GM12873 (cell line): ENCODE measurements around the gene ATXN10.

Experiments
- TF ChIP-seq, protein P1 (sequence below): IDR thresholded peaks from 2 replicates; pipeline ENCODE4 v1.5.1; 2012; ENCODE audit warnings: low read depth, mild to moderate bottlenecking, moderate library complexity, low read length, control low read depth; ENCODE audit not compliant: insufficient read depth; ENCODE audit errors: missing control alignments

Gene ATXN10

GRCh38 chr22:45812910-45813309, 141.3 kb downstream of the ATXN10 start:
- TF ChIP-seq, protein P1, sequence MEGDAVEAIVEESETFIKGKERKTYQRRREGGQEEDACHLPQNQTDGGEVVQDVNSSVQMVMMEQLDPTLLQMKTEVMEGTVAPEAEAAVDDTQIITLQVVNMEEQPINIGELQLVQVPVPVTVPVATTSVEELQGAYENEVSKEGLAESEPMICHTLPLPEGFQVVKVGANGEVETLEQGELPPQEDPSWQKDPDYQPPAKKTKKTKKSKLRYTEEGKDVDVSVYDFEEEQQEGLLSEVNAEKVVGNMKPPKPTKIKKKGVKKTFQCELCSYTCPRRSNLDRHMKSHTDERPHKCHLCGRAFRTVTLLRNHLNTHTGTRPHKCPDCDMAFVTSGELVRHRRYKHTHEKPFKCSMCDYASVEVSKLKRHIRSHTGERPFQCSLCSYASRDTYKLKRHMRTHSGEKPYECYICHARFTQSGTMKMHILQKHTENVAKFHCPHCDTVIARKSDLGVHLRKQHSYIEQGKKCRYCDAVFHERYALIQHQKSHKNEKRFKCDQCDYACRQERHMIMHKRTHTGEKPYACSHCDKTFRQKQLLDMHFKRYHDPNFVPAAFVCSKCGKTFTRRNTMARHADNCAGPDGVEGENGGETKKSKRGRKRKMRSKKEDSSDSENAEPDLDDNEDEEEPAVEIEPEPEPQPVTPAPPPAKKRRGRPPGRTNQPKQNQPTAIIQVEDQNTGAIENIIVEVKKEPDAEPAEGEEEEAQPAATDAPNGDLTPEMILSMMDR: no peak

DNA sequence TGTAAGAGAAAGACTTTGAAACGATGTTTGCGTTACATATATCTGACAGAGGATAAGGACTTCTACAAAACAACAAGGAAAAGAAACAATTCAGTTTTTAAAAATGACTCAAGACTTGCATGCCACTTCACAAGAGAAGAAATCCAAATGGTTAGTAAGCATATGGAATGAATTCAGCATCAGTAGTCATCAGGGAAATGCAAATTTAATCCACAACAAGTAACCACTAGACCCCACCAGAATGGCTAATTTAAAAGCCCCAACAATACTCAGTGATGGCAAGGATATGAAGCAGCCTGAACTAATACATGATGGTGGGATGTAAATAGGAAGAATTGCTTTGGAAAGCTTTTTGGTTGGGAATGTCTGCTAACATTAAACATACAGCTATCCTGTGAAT, 142.6 kb downstream of the ATXN10 start:
- TF ChIP-seq, protein P1: no peak

DNA sequence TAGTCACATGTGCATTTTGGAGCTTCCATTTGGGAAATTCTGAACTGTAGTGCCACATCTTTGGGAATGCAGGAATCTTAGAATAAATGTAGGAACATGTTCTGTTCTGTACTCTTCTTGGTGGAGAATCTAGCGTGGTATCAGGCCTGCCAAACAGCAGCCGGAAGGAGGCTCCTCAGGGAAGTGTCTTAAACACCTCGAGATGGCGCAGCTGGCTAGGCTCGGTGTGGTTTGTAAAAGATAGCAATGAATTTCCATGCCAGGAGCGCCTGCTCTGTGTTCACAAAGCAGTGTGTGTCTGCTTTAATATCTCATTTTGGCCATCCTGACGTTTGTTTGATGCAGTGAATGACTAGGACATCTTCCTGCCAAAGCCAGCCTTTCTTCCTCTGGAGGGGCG, 145.1 kb downstream of the ATXN10 start:
- TF ChIP-seq, protein P1: no peak

- TF ChIP-seq, protein P1: no peak
Observed at GRCh38 chr22:45817745-45818423, 146.2 kb downstream of the ATXN10 start.

GRCh38 chr22:45818424-45819085, 146.9 kb downstream of the ATXN10 start:
- TF ChIP-seq, protein P1: no peak

DNA sequence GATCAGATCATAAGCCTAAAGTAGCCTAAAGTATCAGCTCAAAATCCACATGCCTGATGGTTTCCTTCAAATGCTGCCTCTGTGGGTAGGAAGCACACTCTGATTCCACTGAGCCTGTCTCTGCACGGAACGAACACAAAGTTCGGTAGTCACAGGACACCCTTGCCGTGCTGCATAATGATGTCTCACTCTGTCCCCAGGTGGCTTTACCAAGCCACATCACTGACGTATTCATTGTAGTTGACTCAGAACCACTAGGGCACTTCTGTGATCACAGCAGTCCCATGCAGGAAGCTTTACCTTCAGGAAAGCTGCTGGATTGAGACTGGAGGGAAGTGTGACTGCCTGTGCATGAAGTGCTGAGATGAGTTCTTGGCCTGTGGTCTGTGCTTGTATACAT, 147.7 kb downstream of the ATXN10 start:
- TF ChIP-seq, protein P1: no peak

DNA sequence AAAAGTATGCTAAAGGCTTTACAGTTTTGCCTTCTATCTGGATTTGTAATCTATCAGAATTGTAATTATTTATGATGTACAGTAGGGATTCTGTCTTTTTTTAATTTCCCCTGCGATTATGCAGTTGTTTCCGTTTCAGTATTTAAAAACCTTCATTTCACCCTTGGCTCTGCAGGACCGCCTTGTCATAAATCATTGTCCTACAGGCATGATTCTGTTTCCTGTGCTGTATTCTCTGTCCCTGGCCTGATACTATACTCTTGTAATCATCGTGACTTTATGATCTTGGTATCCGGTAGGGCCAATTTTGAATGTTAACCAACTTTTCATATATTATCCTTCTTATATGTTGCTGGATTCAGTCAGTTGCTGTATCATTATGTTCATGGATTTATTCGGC, 151.7 kb downstream of the ATXN10 start:
- TF ChIP-seq, protein P1: no peak
